Liver (tissue), 9 donors: ENCODE data around the gene SMPD3. TPM values are rescaled to one million over a fixed set of nuclear protein-coding genes. Genes with fewer than 3 reads are reported as not detected.

Experiments
- DNase-seq: peaks from one replicate; pipeline ENCODE4 v3.0.0-alpha.2; 2017; ENCODE audit warnings: low spot score
- H3K27ac ChIP-seq, 2 donors: one replicate each; pipeline ENCODE4 v1.7.0; 2013; ENCODE audit warnings: inconsistent platforms in 2 of 2, low read length in 2 of 2, control low read depth in 1 of 2, low read depth in 1 of 2, mild to moderate bottlenecking in 1 of 2
- H3K27me3 ChIP-seq, 4 donors: one replicate each; pipeline versions ENCODE4 v1.6.1 to v1.7.0; 2013; ENCODE audit warnings: low read length in 3 of 4, inconsistent platforms in 1 of 4, mild to moderate bottlenecking in 1 of 4, moderate library complexity in 1 of 4; ENCODE audit not compliant: control insufficient read depth in 4 of 4, insufficient read depth in 4 of 4
- H3K36me3 ChIP-seq, 4 donors: one replicate each; pipeline versions ENCODE4 v1.6.1 to v1.7.0; 2013; ENCODE audit warnings: low read length in 3 of 4, mild to moderate bottlenecking in 3 of 4, low read depth in 1 of 4, moderate library complexity in 1 of 4; ENCODE audit not compliant: control insufficient read depth in 4 of 4, insufficient read depth in 3 of 4
- H3K4me1 ChIP-seq, 4 donors: one replicate each; pipeline versions ENCODE4 v1.6.1 to v1.7.0; 2013; ENCODE audit warnings: low read length in 3 of 4, mild to moderate bottlenecking in 3 of 4, moderate library complexity in 1 of 4; ENCODE audit not compliant: control insufficient read depth in 4 of 4, insufficient read depth in 4 of 4
- H3K4me3 ChIP-seq, 3 donors: one replicate each; pipeline versions ENCODE4 v1.6.1 to v1.7.0; 2013; ENCODE audit warnings: low read length in 3 of 3, control low read depth in 1 of 3, low read depth in 1 of 3, mild to moderate bottlenecking in 1 of 3
- H3K9ac ChIP-seq, 2 donors: one replicate each; pipeline ENCODE4 v1.7.0; 2013; ENCODE audit warnings: low read length in 2 of 2, mild to moderate bottlenecking in 2 of 2, moderate library complexity in 2 of 2, control low read depth in 1 of 2, low read depth in 1 of 2
- H3K9me3 ChIP-seq, 4 donors: one replicate each; pipeline versions ENCODE4 v1.6.1 to v1.7.0; 2013; ENCODE audit warnings: low read length in 3 of 4; ENCODE audit not compliant: control insufficient read depth in 4 of 4
- EGR1 ChIP-seq, 2 donors: IDR thresholded peaks; 2 replicates each; pipeline ENCODE4 v1.6.1; 2016 to 2018; ENCODE audit warnings: antibody characterized with exemption in 2 of 2, low read depth in 2 of 2
- FOXA1 ChIP-seq: IDR thresholded peaks from 2 replicates; pipeline ENCODE4 v1.6.1; 2016; ENCODE audit warnings: antibody characterized with exemption
- FOXA2 ChIP-seq: IDR thresholded peaks from 2 replicates; pipeline ENCODE4 v1.6.1; 2016; ENCODE audit warnings: antibody characterized with exemption
- GABPA ChIP-seq, 2 donors: IDR thresholded peaks in 1 of 2; conservative IDR thresholded peaks in 1 of 2; 2 replicates each; pipeline ENCODE4 v1.6.1; 2016; ENCODE audit warnings: antibody characterized with exemption in 2 of 2, mild to moderate bottlenecking in 1 of 2, moderate library complexity in 1 of 2
- HNF4G ChIP-seq: IDR thresholded peaks from 2 replicates; pipeline ENCODE4 v1.6.1; 2016; ENCODE audit warnings: antibody characterized with exemption
- JUND ChIP-seq, 2 donors: IDR thresholded peaks; 2 replicates each; pipeline ENCODE4 v1.6.1; 2016; ENCODE audit warnings: antibody characterized with exemption in 2 of 2
- NR2F2 ChIP-seq: IDR thresholded peaks from 2 replicates; pipeline ENCODE4 v1.6.1; 2016; ENCODE audit warnings: antibody characterized with exemption
- RXRA ChIP-seq, 2 donors: IDR thresholded peaks; 2 replicates each; pipeline ENCODE4 v1.6.1; 2017 to 2018; ENCODE audit warnings: antibody characterized with exemption in 2 of 2, mild to moderate bottlenecking in 1 of 2
- SP1 ChIP-seq: IDR thresholded peaks from 2 replicates; pipeline ENCODE4 v1.6.1; 2018; ENCODE audit warnings: antibody characterized with exemption, mild to moderate bottlenecking
- WGBS: extraction: QIAGEN DNeasy Blood & Tissue Kit; methylation state at CpG from one replicate; pipeline ENCODE4 v1.1.7; 2013; 5-methylcytosine and 5-hydroxymethylcytosine counted together
- polyA plus RNA-seq, 2 donors: library from polyadenylated mRNA; stranded (reverse) in 1 of 2; unstranded in 1 of 2; fragments of 200-250 nt in 1 of 2; fragments of >200 nt in 1 of 2; fragmentation: Nextera tagmentation in 1 of 2; extraction: Ambion mirVana in 1 of 2; gene quantifications; one replicate each; pipeline versions ENCODE4 v1.2.1 to v1.2.3, GENCODE V29; 2013 to 2015
- total RNA-seq, 2 donors: library from RNA; depleted of rRNA; stranded (reverse); fragments of >200 nt; gene quantifications; one replicate each; pipeline ENCODE4 v1.2.3, GENCODE V29; 2014
- TF ChIP-seq, protein P1 (sequence below): IDR thresholded peaks from 2 replicates; pipeline ENCODE4 v1.6.1; 2016; ENCODE audit warnings: antibody characterized with exemption
- TF ChIP-seq, protein P2 (sequence below): IDR thresholded peaks from 2 replicates; pipeline ENCODE4 v1.6.1; 2016; ENCODE audit warnings: antibody characterized with exemption
- TF ChIP-seq, protein P3 (sequence below): IDR thresholded peaks from 2 replicates; pipeline ENCODE4 v1.6.1; 2016; ENCODE audit warnings: antibody characterized with exemption, mild to moderate bottlenecking
- TF ChIP-seq, protein P4 (sequence below): fragments of 150-350 bp; IDR thresholded peaks from 2 replicates; pipeline ENCODE4 v1.5.1; 2017; ENCODE audit warnings: improper control_type of control experiment, low read depth, low read length; ENCODE audit not compliant: missing input control
- donor health status: healthy.
- donor health status: healthy.
- donor health status: healthy.
- donor health status: healthy.
- donor health status: healthy.

Gene SMPD3
- total and polyA plus RNA-seq, 4 donors = 0.33 to 10.6 (median 2.7) TPM

DNA sequence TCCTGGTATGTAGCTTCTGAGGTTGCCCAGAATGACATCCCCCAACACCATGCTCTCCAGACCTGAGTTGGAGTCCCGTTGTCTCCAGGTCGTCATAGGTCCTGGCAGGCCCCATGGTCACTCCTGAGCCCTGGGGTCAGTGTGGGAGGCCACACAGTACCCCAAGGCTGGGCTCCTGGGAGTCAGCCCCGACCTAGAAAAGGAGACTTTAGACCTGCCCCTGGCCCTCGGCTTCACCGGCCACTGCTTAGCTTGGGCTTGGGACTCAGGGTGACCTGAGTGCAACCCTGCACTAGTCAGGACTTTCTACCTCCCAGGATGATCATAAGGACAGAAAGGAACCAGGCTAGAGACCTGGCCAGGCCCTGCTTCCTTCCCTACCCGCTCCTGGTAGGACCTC lies 71.7 kb downstream of the SMPD3 start:
- H3K4me1 ChIP-seq = no peaks in the 10 kb centered on the region
- H3K27me3 ChIP-seq = no peaks in the 10 kb centered on the region
- WGBS = 94% methylated on average over 6 of the region's 6 CpGs
- H3K36me3 ChIP-seq = no peaks in the 10 kb centered on the region
- no peak overlapping the region for H3K4me3 ChIP-seq
- H3K27ac ChIP-seq = no peak overlapping the region
- H3K9ac ChIP-seq = no peak overlapping the region
- DNase-seq = no peak
- no peaks in the 10 kb centered on the region for H3K9me3 ChIP-seq
- TF ChIP-seq FOXA2 (no peak), GABPA (IDR thresholded peaks at IDR 0.05 in 1 of 2, conservative IDR thresholded peaks at IDR 0.05 in 1 of 2) (no peak), HNF4G (no peak), NR2F2 (no peak), EGR1 (IDR thresholded peaks at IDR 0.05; ENCODE audit: low read depth in 2 of 2) (no peak), SP1 (no peak), JUND (IDR thresholded peaks at IDR 0.05) (no peak)
- TF ChIP-seq, protein P1, sequence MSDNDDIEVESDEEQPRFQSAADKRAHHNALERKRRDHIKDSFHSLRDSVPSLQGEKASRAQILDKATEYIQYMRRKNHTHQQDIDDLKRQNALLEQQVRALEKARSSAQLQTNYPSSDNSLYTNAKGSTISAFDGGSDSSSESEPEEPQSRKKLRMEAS = no peak
- TF ChIP-seq, protein P2, sequence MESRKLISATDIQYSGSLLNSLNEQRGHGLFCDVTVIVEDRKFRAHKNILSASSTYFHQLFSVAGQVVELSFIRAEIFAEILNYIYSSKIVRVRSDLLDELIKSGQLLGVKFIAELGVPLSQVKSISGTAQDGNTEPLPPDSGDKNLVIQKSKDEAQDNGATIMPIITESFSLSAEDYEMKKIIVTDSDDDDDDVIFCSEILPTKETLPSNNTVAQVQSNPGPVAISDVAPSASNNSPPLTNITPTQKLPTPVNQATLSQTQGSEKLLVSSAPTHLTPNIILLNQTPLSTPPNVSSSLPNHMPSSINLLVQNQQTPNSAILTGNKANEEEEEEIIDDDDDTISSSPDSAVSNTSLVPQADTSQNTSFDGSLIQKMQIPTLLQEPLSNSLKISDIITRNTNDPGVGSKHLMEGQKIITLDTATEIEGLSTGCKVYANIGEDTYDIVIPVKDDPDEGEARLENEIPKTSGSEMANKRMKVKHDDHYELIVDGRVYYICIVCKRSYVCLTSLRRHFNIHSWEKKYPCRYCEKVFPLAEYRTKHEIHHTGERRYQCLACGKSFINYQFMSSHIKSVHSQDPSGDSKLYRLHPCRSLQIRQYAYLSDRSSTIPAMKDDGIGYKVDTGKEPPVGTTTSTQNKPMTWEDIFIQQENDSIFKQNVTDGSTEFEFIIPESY = no peak
- TF ChIP-seq, protein P3, sequence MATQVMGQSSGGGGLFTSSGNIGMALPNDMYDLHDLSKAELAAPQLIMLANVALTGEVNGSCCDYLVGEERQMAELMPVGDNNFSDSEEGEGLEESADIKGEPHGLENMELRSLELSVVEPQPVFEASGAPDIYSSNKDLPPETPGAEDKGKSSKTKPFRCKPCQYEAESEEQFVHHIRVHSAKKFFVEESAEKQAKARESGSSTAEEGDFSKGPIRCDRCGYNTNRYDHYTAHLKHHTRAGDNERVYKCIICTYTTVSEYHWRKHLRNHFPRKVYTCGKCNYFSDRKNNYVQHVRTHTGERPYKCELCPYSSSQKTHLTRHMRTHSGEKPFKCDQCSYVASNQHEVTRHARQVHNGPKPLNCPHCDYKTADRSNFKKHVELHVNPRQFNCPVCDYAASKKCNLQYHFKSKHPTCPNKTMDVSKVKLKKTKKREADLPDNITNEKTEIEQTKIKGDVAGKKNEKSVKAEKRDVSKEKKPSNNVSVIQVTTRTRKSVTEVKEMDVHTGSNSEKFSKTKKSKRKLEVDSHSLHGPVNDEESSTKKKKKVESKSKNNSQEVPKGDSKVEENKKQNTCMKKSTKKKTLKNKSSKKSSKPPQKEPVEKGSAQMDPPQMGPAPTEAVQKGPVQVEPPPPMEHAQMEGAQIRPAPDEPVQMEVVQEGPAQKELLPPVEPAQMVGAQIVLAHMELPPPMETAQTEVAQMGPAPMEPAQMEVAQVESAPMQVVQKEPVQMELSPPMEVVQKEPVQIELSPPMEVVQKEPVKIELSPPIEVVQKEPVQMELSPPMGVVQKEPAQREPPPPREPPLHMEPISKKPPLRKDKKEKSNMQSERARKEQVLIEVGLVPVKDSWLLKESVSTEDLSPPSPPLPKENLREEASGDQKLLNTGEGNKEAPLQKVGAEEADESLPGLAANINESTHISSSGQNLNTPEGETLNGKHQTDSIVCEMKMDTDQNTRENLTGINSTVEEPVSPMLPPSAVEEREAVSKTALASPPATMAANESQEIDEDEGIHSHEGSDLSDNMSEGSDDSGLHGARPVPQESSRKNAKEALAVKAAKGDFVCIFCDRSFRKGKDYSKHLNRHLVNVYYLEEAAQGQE = no peak

DNA sequence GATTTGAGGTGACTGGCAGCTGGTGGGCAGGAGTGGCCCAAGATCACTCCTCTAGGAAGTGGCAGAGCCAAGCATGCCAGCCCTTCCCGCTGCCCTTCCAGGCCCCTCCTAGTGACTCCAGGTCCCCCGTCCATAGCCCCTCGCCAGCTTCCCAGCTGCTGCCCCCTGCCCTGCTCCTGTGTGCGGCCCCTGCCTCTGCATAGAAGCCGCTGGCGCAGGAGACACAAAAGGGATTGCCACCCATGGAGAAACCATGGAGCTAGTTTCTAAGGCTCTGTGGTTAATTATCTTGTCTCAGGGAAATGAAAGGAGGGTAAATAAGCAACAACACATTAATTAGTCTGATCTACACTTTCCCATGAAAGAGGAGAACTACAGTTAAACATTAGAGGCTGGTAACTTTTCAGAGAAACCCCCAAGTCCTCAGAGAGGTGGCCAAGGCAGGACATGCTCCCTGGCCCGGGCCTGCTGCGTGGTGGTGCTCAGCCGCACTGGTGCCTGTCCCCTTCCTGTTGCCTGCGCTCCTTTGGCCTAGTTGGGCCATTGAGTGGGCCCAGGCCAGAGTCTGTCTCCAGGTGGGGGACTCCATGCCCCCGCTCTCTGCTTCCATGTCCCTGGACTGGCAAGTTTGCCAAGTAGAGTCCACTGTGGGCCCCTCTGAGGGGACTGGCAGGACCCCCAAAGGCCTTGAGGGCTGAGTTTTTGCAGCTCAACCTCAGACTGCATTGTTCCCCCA lies 72.3 kb downstream of the SMPD3 start:
- no peak overlapping the region for H3K4me3 ChIP-seq
- H3K4me1 ChIP-seq = no peaks in the 10 kb centered on the region
- H3K36me3 ChIP-seq = no peaks in the 10 kb centered on the region
- no peaks in the 10 kb centered on the region for H3K9me3 ChIP-seq
- H3K27ac ChIP-seq = no peak overlapping the region
- WGBS = 96% methylated on average over 11 of the region's 11 CpGs
- no peak overlapping the region for H3K9ac ChIP-seq
- no peaks in the 10 kb centered on the region for H3K27me3 ChIP-seq
- TF ChIP-seq, protein P3 = no peak
- TF ChIP-seq, protein P2 = no peak
- no peak for TF ChIP-seq RXRA (IDR thresholded peaks at IDR 0.05)
- TF ChIP-seq FOXA1 = no peak
- TF ChIP-seq NR2F2 = no peak
- TF ChIP-seq, protein P4, sequence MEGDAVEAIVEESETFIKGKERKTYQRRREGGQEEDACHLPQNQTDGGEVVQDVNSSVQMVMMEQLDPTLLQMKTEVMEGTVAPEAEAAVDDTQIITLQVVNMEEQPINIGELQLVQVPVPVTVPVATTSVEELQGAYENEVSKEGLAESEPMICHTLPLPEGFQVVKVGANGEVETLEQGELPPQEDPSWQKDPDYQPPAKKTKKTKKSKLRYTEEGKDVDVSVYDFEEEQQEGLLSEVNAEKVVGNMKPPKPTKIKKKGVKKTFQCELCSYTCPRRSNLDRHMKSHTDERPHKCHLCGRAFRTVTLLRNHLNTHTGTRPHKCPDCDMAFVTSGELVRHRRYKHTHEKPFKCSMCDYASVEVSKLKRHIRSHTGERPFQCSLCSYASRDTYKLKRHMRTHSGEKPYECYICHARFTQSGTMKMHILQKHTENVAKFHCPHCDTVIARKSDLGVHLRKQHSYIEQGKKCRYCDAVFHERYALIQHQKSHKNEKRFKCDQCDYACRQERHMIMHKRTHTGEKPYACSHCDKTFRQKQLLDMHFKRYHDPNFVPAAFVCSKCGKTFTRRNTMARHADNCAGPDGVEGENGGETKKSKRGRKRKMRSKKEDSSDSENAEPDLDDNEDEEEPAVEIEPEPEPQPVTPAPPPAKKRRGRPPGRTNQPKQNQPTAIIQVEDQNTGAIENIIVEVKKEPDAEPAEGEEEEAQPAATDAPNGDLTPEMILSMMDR = no peak
- TF ChIP-seq EGR1 (IDR thresholded peaks at IDR 0.05; ENCODE audit: low read depth in 2 of 2) = no peak
- DNase-seq = no peak
